ENCODE data around the gene PDLIM1. TPM values are rescaled to one million over a fixed set of nuclear protein-coding genes. Genes with fewer than 3 reads are reported as not detected.
A peak's percentile ranks its signal among the peaks of the same experiment; 100 is the strongest.

Gene PDLIM1
- total and polyA plus RNA-seq, 10 of the 15 experiments (the other 5 are each of a cell fraction or from before 2014, with no cell fraction given) = 95.7 to 714 (median 309) TPM

- TF ChIP-seq, protein P1, sequence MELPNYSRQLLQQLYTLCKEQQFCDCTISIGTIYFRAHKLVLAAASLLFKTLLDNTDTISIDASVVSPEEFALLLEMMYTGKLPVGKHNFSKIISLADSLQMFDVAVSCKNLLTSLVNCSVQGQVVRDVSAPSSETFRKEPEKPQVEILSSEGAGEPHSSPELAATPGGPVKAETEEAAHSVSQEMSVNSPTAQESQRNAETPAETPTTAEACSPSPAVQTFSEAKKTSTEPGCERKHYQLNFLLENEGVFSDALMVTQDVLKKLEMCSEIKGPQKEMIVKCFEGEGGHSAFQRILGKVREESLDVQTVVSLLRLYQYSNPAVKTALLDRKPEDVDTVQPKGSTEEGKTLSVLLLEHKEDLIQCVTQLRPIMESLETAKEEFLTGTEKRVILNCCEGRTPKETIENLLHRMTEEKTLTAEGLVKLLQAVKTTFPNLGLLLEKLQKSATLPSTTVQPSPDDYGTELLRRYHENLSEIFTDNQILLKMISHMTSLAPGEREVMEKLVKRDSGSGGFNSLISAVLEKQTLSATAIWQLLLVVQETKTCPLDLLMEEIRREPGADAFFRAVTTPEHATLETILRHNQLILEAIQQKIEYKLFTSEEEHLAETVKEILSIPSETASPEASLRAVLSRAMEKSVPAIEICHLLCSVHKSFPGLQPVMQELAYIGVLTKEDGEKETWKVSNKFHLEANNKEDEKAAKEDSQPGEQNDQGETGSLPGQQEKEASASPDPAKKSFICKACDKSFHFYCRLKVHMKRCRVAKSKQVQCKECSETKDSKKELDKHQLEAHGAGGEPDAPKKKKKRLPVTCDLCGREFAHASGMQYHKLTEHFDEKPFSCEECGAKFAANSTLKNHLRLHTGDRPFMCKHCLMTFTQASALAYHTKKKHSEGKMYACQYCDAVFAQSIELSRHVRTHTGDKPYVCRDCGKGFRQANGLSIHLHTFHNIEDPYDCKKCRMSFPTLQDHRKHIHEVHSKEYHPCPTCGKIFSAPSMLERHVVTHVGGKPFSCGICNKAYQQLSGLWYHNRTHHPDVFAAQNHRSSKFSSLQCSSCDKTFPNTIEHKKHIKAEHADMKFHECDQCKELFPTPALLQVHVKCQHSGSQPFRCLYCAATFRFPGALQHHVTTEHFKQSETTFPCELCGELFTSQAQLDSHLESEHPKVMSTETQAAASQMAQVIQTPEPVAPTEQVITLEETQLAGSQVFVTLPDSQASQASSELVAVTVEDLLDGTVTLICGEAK (IDR thresholded peaks at IDR 0.05; ENCODE audit: borderline replicate concordance) = no peak
- TF ChIP-seq NR2F1 (conservative IDR thresholded peaks at IDR 0.05) (peak; percentile 97), E2F4 (IDR thresholded peaks at IDR 0.05; ENCODE audit: low read depth, low read length) (no peak), EED (IDR thresholded peaks at IDR 0.05; ENCODE audit: low read depth) (peak; percentile 93), WRNIP1 (IDR thresholded peaks at IDR 0.05; ENCODE audit: borderline replicate concordance, low read depth, low read length) (no peak), PAX5 (IDR thresholded peaks at IDR 0.05; ENCODE audit: borderline replicate concordance, low read depth, low read length) (peak; percentile 92), ZNF217 (IDR thresholded peaks at IDR 0.05) (no peak; the same call in 1 of the 2 replicates), BMI1 (IDR thresholded peaks at IDR 0.05; ENCODE audit: borderline replicate concordance) (peak; percentile 77; the same call in 1 of the 2 replicates), ATF2 (IDR thresholded peaks at IDR 0.05; ENCODE audit: low read length) (peak; percentile 93), CHD1 (IDR thresholded peaks at IDR 0.05; ENCODE audit: low read depth, low read length) (no peak), SPI1 (IDR thresholded peaks at IDR 0.05; ENCODE audit: borderline replicate concordance, insufficient read depth, low read depth, low read length) (peak; percentile 97), ZNF384 (IDR thresholded peaks at IDR 0.05; ENCODE audit: borderline replicate concordance, low read depth, low read length) (peak; percentile 72; the same call in 1 of the 2 replicates), CREM (IDR thresholded peaks at IDR 0.05; ENCODE audit: low read depth) (peak; percentile 94), USF1 (IDR thresholded peaks at IDR 0.05; ENCODE audit: borderline replicate concordance, extremely low read length, insufficient read depth, low read depth, low read length) (no peak), HDGF (IDR thresholded peaks at IDR 0.05) (no peak), PKNOX1 (IDR thresholded peaks at IDR 0.05) (peak; percentile 88)
- TF ChIP-seq, protein P2, sequence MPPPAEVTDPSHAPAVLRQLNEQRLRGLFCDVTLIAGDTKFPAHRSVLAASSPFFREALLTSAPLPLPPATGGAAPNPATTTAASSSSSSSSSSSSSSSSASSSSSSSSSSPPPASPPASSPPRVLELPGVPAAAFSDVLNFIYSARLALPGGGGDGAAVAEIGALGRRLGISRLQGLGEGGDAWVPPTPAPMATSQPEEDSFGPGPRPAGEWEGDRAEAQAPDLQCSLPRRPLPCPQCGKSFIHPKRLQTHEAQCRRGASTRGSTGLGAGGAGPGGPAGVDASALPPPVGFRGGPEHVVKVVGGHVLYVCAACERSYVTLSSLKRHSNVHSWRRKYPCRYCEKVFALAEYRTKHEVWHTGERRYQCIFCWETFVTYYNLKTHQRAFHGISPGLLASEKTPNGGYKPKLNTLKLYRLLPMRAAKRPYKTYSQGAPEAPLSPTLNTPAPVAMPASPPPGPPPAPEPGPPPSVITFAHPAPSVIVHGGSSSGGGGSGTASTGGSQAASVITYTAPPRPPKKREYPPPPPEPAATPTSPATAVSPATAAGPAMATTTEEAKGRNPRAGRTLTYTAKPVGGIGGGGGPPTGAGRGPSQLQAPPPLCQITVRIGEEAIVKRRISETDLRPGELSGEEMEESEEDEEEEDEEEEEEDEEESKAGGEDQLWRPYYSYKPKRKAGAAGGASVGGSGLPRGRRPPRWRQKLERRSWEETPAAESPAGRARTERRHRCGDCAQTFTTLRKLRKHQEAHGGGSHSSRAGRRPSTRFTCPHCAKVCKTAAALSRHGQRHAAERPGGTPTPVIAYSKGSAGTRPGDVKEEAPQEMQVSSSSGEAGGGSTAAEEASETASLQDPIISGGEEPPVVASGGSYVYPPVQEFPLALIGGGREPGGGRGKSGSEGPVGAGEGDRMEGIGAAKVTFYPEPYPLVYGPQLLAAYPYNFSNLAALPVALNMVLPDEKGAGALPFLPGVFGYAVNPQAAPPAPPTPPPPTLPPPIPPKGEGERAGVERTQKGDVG (CRISPR knock-in tag; IDR thresholded peaks at IDR 0.05) = no peak
These were observed 54.5 kb downstream of the PDLIM1 start (continued) for GRCh38 chr10:95236068-95236903.

Measured in GM12878 (cell line).